HUES48 (cell line): Measurements from ENCODE around the gene UROD.
"Not testable (repeated sequence)": the region's sequence is repeated elsewhere in the genome, so short reads cannot be mapped to it uniquely, and the experiment has no call there.

Experiments used
- H3K27ac ChIP-seq: one replicate; pipeline ENCODE4 v1.7.0; 2013; ENCODE audit warnings: low read depth, low read length, inconsistent platforms
- H3K27me3 ChIP-seq: 2 replicates; pipeline ENCODE4 v1.6.1; 2013; ENCODE audit warnings: mild to moderate bottlenecking, low read length; ENCODE audit not compliant: control insufficient read depth, insufficient read depth
- H3K36me3 ChIP-seq: 2 replicates; pipeline ENCODE4 v1.6.1; 2013; ENCODE audit warnings: low read length; ENCODE audit not compliant: control insufficient read depth, insufficient read depth
- H3K4me1 ChIP-seq: 2 replicates; pipeline ENCODE4 v1.6.1; 2013; ENCODE audit warnings: mild to moderate bottlenecking, low read length; ENCODE audit not compliant: control insufficient read depth, insufficient read depth
- H3K4me3 ChIP-seq: 2 replicates; pipeline ENCODE4 v1.5.1; 2013; ENCODE audit warnings: mild to moderate bottlenecking, low read depth, low read length
- H3K9ac ChIP-seq: 2 replicates; pipeline ENCODE4 v1.6.1; 2013; ENCODE audit warnings: mild to moderate bottlenecking, low read depth, low read length, moderate library complexity
- H3K9me3 ChIP-seq: 2 replicates; pipeline ENCODE4 v1.6.1; 2013; ENCODE audit warnings: low read length; ENCODE audit not compliant: control insufficient read depth, insufficient read depth

Gene UROD

DNA sequence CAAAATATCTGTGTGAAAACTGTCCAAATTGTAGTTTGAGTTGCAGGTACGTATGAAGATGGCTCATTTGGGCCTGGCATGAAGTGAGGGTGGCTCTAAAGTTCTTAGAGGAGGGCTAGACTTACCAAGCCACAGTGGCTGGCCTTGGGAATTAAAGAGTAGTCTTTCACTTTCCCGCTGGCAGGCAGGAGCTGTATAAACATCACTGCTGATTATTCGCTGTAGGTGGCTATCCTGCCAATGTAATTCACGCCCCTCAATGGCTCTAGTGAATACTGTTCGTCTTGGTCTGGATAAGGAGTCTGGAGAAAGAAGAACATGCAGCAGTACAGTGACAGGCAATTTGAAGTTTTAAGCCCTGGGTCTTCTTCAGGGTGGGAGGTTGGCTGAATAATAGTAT, 31.0 kb downstream of the UROD start:
- Histone ChIP-seq H3K9me3 (no peaks in the 10 kb centered on the region), H3K27me3 (no peaks in the 10 kb centered on the region), H3K36me3 (no peaks in the 10 kb centered on the region), H3K9ac (no peak overlapping the region), H3K27ac (no peak overlapping the region), H3K4me3 (no peak overlapping the region), H3K4me1 (peaks cover 10% of the 10 kb centered on the region; the same call in 1 of the 2 replicates)

- Histone ChIP-seq H3K9ac (no peak overlapping the region), H3K4me3 (no peak overlapping the region), H3K4me1 (peaks cover 10% of the 10 kb centered on the region; the same call in 1 of the 2 replicates), H3K9me3 (no peaks in the 10 kb centered on the region), H3K27me3 (no peaks in the 10 kb centered on the region), H3K27ac (no peak overlapping the region), H3K36me3 (no peaks in the 10 kb centered on the region)
Measured at GRCh38 chr1:45044916-45045315, 32.9 kb downstream of the UROD start.

- H3K27ac ChIP-seq, result no peak overlapping the region
- peaks cover 13% of the 10 kb centered on the region; the same call in 1 of the 2 replicates for H3K4me1 ChIP-seq
- no peaks in the 10 kb centered on the region for H3K27me3 ChIP-seq
- no peak overlapping the region for H3K4me3 ChIP-seq
- H3K9ac ChIP-seq, result no peak overlapping the region
- H3K36me3 ChIP-seq, result no peaks in the 10 kb centered on the region
- H3K9me3 ChIP-seq, result no peaks in the 10 kb centered on the region
Measured at GRCh38 chr1:45047032-45047431, 35.0 kb downstream of the UROD start.

DNA sequence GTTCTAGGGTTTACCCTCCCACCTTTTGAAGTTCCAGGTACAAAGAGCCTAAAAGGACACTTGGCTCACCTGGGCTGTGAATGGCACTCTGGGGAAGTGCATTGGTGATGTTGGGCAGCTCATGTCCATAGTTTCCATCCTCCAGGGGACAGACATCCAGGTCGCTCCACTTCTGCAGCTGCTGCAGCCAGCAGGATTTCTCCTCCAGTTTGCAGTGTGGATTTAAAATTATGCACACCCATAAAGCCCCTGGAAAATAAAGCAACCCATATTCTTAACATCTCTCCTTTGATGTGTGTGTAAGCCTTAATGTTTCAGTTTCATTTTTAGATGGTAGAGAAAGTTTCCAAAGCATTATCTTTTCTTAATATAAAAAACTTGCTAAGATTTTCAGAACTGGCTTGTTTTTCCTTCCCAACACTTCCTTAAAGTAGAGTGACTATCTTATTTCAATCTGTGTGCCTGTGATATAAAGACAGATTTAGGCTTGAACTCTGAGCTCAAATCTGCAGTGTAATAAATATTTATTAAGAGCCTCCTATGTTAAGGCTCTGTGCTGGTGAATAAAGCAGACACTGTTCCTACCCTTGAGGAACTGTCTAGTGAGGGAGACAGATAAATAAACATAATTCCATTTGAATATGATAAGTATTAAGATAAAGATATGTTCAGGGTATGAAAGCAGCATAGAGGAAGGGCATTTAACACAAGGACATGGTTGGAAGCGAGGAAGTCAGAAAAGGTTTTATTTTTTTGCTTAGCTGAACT, 39.1 kb downstream of the UROD start:
- Histone ChIP-seq H3K27ac (no peak overlapping the region), H3K27me3 (no peaks in the 10 kb centered on the region), H3K4me3 (no peak overlapping the region), H3K36me3 (no peaks in the 10 kb centered on the region), H3K9ac (no peak overlapping the region), H3K9me3 (no peaks in the 10 kb centered on the region), H3K4me1 (0 out of 2 replicates have a peak, but pooled peaks cover 3% of the 10 kb centered on the region)

GRCh38 chr1:45057542-45057941, 45.5 kb downstream of the UROD start:
- Histone ChIP-seq H3K9ac (no peak overlapping the region), H3K27me3 (no peaks in the 10 kb centered on the region), H3K27ac (no peak overlapping the region), H3K36me3 (no peaks in the 10 kb centered on the region), H3K4me3 (no peak overlapping the region), H3K4me1 (no peaks in the 10 kb centered on the region), H3K9me3 (no peaks in the 10 kb centered on the region)

DNA sequence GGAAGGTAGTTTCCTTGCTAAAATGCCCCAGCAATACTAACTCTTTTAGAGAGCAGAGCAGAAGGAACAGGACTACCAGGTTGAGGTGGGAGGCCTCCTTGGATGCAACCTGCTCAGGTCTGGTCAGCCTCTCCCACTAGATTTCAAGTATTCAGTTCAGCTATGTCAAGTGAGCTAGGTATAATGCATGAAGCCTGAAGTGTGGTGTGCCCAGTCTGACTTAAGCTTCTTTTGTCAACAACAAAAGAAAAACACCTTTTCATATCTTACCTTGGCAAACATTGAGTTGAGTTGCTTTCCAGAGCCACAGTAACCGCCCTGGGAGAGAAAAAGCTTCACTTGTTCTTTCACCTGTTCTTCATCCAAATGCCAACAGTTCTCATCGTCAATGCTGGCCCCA, 47.8 kb downstream of the UROD start:
- no peak overlapping the region for H3K9ac ChIP-seq

GRCh38 chr1:45062463-45062862, 50.4 kb downstream of the UROD start:
- H3K9ac ChIP-seq, H3K36me3 ChIP-seq, H3K9me3 ChIP-seq, H3K4me1 ChIP-seq, H3K27me3 ChIP-seq, H3K4me3 ChIP-seq, H3K27ac ChIP-seq: not testable (repeated sequence)

More for the DNA sequence above, 47.8 kb downstream of the UROD start:
- Histone ChIP-seq H3K27ac (no peak overlapping the region), H3K9me3 (no peaks in the 10 kb centered on the region), H3K4me3 (no peak overlapping the region), H3K4me1 (no peaks in the 10 kb centered on the region), H3K27me3 (no peaks in the 10 kb centered on the region), H3K36me3 (no peaks in the 10 kb centered on the region)

DNA sequence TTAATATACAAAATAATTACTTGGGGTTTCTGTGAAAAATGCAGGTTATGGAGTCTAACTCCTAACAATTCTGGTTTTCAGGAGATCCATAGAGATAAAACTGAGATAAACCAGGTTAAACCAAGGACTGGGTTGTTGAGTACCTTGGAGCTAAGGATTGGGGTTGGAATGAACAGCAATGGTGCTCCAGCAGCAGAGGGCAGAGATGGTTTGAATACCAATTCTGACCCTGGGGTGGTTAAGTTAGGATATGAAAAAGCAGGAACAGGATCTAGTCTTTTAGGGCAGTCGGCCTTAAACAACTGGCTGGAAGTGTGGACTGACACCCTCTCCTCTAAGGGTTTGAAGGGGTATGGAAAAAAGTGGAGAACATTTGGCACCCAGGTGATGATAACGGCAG, 53.0 kb downstream of the UROD start:
- Histone ChIP-seq H3K27me3 (no peaks in the 10 kb centered on the region), H3K9me3 (no peaks in the 10 kb centered on the region), H3K36me3 (no peaks in the 10 kb centered on the region), H3K27ac (no peak overlapping the region), H3K4me3 (no peak overlapping the region), H3K4me1 (no peaks in the 10 kb centered on the region), H3K9ac (no peak overlapping the region)
